Measurements from ENCODE around the gene KLK2. TPM values are rescaled to one million over a fixed set of nuclear protein-coding genes. Genes with fewer than 3 reads are reported as not detected.

KLK2 gene
- total RNA-seq, 1 experiment from 2014 or later: not detected

DNA sequence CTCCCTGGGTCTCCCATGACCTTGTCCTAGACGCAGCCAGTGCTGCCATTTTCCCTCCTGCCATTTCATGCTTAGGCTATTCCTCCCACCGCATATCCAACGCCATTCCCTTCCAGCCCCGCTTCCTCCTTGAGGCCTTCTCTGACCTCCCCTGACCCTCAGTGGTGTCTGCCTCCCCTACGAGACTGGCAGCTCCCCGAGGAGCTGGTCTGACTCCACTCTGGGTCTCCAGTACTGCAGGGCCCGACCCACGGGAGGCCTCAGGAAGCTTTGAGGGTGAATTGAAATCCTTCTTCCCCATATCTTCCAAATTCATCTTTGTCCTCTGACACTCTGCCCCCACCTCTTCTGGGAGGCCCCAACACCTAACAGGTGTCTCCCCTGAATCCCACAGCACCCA, 40.6 kb upstream of the KLK2 start:
- intact Hi-C loops (cut with micrococcal nuclease): no loop called here
- Histone ChIP-seq H3K27me3 (ENCODE audit: insufficient read depth, low read length) (no peaks in the 10 kb centered on the region), H4K20me1 (ENCODE audit: insufficient read depth) (no peaks in the 10 kb centered on the region), H3K27ac (ENCODE audit: low read depth, low read length) (no peak overlapping the region), H3K4me3 (replicated peaks in 1 of 2; ENCODE audit: low read depth in 1 of 2, low read length in 2 of 2) (no peak overlapping the region), H3K79me2 (ENCODE audit: insufficient read depth, low read length) (no peaks in the 10 kb centered on the region), H3K4me2 (ENCODE audit: low read length) (no peak overlapping the region), H2AFZ (ENCODE audit: low read depth, low read length, poor library complexity, severe bottlenecking) (no peak overlapping the region), H3K36me3 (ENCODE audit: control insufficient read depth in 1 of 2, insufficient read depth in 2 of 2, low read length in 2 of 2) (no peaks in the 10 kb centered on the region), H3K9me2 (ENCODE audit: insufficient read depth) (no peaks in the 10 kb centered on the region), H3K4me1 (ENCODE audit: control insufficient read depth in 1 of 2, insufficient read depth in 2 of 2, low read length in 2 of 2) (peaks cover 10 to 21% of the 10 kb centered on the region in 2 experiments), H3K9me3 (ENCODE audit: control insufficient read depth in 1 of 2, insufficient read depth in 1 of 2, low read depth in 1 of 2, low read length in 2 of 2) (no peaks in the 10 kb centered on the region), H3K9ac (ENCODE audit: low read length) (no peak overlapping the region)
- BruUV-seq (replicated peaks): no TSS peak
- CTCF ChIA-PET: no interaction called here
- POLR2A ChIA-PET: no interaction called here
- TF ChIP-seq POLR2AphosphoS5 (IDR thresholded peaks at IDR 0.05; ENCODE audit: low read depth, low read length) (no peak), EZH2phosphoT487 (IDR thresholded peaks at IDR 0.05; ENCODE audit: borderline replicate concordance) (no peak), ZFX (IDR thresholded peaks at IDR 0.05) (no peak), EZH2 (IDR thresholded peaks at IDR 0.05) (no peak), CEBPB (IDR thresholded peaks at IDR 0.05; ENCODE audit: low read depth) (no peak)
- TF ChIP-seq, protein P1, sequence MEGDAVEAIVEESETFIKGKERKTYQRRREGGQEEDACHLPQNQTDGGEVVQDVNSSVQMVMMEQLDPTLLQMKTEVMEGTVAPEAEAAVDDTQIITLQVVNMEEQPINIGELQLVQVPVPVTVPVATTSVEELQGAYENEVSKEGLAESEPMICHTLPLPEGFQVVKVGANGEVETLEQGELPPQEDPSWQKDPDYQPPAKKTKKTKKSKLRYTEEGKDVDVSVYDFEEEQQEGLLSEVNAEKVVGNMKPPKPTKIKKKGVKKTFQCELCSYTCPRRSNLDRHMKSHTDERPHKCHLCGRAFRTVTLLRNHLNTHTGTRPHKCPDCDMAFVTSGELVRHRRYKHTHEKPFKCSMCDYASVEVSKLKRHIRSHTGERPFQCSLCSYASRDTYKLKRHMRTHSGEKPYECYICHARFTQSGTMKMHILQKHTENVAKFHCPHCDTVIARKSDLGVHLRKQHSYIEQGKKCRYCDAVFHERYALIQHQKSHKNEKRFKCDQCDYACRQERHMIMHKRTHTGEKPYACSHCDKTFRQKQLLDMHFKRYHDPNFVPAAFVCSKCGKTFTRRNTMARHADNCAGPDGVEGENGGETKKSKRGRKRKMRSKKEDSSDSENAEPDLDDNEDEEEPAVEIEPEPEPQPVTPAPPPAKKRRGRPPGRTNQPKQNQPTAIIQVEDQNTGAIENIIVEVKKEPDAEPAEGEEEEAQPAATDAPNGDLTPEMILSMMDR (IDR thresholded peaks at IDR 0.05 in 2 of 3, conservative IDR thresholded peaks at IDR 0.05 in 1 of 3; ENCODE audit: borderline replicate concordance in 1 of 3, insufficient read depth in 1 of 3, low read depth in 2 of 3, low read length in 2 of 3): no peak
- TF ChIP-seq, protein P2, sequence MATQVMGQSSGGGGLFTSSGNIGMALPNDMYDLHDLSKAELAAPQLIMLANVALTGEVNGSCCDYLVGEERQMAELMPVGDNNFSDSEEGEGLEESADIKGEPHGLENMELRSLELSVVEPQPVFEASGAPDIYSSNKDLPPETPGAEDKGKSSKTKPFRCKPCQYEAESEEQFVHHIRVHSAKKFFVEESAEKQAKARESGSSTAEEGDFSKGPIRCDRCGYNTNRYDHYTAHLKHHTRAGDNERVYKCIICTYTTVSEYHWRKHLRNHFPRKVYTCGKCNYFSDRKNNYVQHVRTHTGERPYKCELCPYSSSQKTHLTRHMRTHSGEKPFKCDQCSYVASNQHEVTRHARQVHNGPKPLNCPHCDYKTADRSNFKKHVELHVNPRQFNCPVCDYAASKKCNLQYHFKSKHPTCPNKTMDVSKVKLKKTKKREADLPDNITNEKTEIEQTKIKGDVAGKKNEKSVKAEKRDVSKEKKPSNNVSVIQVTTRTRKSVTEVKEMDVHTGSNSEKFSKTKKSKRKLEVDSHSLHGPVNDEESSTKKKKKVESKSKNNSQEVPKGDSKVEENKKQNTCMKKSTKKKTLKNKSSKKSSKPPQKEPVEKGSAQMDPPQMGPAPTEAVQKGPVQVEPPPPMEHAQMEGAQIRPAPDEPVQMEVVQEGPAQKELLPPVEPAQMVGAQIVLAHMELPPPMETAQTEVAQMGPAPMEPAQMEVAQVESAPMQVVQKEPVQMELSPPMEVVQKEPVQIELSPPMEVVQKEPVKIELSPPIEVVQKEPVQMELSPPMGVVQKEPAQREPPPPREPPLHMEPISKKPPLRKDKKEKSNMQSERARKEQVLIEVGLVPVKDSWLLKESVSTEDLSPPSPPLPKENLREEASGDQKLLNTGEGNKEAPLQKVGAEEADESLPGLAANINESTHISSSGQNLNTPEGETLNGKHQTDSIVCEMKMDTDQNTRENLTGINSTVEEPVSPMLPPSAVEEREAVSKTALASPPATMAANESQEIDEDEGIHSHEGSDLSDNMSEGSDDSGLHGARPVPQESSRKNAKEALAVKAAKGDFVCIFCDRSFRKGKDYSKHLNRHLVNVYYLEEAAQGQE (IDR thresholded peaks at IDR 0.05; ENCODE audit: low read depth): no peak
- TF ChIP-seq, protein P3, sequence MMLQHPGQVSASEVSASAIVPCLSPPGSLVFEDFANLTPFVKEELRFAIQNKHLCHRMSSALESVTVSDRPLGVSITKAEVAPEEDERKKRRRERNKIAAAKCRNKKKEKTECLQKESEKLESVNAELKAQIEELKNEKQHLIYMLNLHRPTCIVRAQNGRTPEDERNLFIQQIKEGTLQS (IDR thresholded peaks at IDR 0.05): no peak
- TF ChIP-seq, protein P4, sequence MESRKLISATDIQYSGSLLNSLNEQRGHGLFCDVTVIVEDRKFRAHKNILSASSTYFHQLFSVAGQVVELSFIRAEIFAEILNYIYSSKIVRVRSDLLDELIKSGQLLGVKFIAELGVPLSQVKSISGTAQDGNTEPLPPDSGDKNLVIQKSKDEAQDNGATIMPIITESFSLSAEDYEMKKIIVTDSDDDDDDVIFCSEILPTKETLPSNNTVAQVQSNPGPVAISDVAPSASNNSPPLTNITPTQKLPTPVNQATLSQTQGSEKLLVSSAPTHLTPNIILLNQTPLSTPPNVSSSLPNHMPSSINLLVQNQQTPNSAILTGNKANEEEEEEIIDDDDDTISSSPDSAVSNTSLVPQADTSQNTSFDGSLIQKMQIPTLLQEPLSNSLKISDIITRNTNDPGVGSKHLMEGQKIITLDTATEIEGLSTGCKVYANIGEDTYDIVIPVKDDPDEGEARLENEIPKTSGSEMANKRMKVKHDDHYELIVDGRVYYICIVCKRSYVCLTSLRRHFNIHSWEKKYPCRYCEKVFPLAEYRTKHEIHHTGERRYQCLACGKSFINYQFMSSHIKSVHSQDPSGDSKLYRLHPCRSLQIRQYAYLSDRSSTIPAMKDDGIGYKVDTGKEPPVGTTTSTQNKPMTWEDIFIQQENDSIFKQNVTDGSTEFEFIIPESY (IDR thresholded peaks at IDR 0.05; ENCODE audit: extremely low read depth, insufficient replicate concordance, low read length): no peak
- DNase-seq (ENCODE audit: low read depth, low spot score) (no peak), ATAC-seq (no peak)
- RAD21 ChIA-PET (ENCODE audit: low non-redundant PET in 1 of 2, low total read pairs in 2 of 2, uncharacterized antibody in 2 of 2, unreplicated experiment in 2 of 2): no interaction called here

Data from HCT116 (cell line).